H9 (cell line): ENCODE data around the gene SERPINA6. TPM values are rescaled to one million over a fixed set of nuclear protein-coding genes. Genes with fewer than 3 reads are reported as not detected.

Source experiments
- DNase-seq: peaks from one replicate; pipeline ENCODE4 v3.0.0-alpha.2; 2017
- H2AFZ ChIP-seq: one replicate; pipeline ENCODE4 v1.6.1; 2013; ENCODE audit warnings: mild to moderate bottlenecking, low read length, control low read depth, moderate library complexity
- H2AK5ac ChIP-seq: 2 replicates; pipeline ENCODE4 v1.6.1; 2013; ENCODE audit warnings: low read length, control low read depth, mixed read lengths; ENCODE audit not compliant: insufficient read length
- H2BK120ac ChIP-seq: one replicate; pipeline ENCODE4 v1.6.1; 2013; ENCODE audit warnings: low read depth, mild to moderate bottlenecking, low read length, control low read depth, inconsistent platforms; ENCODE audit not compliant: poor library complexity, severe bottlenecking
- H2BK12ac ChIP-seq: 2 replicates; pipeline ENCODE4 v1.6.1; 2013; ENCODE audit warnings: low read length, control low read depth, mixed read lengths, low read depth; ENCODE audit not compliant: insufficient read length
- H2BK15ac ChIP-seq: 2 replicates; pipeline ENCODE4 v1.6.1; 2013; ENCODE audit warnings: low read depth, low read length, control low read depth
- H2BK20ac ChIP-seq: one replicate; pipeline ENCODE4 v1.6.1; 2013; ENCODE audit warnings: low read depth, mild to moderate bottlenecking, low read length, control low read depth, inconsistent platforms; ENCODE audit not compliant: poor library complexity, severe bottlenecking
- H2BK5ac ChIP-seq: 2 replicates; pipeline ENCODE4 v1.6.1; 2013; ENCODE audit warnings: low read length, control low read depth, mixed read lengths; ENCODE audit not compliant: insufficient read length
- H3K14ac ChIP-seq: 2 replicates; pipeline ENCODE4 v1.6.1; 2013; ENCODE audit warnings: low read length, control low read depth; ENCODE audit not compliant: insufficient read depth
- H3K18ac ChIP-seq: 2 replicates; pipeline ENCODE4 v1.6.1; 2013; ENCODE audit warnings: low read depth, mild to moderate bottlenecking, mixed read lengths, low read length, control low read depth; ENCODE audit not compliant: insufficient read length
- H3K23ac ChIP-seq: 2 replicates; pipeline ENCODE4 v1.6.1; 2013; ENCODE audit warnings: low read length, control low read depth, mixed read lengths, low read depth; ENCODE audit not compliant: insufficient read length
- H3K23me2 ChIP-seq: 2 replicates; pipeline ENCODE4 v1.6.1; 2013; ENCODE audit warnings: low read depth, mild to moderate bottlenecking, mixed read lengths, low read length, control low read depth; ENCODE audit not compliant: insufficient read length, poor library complexity, severe bottlenecking
- H3K27ac ChIP-seq: 2 replicates; pipeline ENCODE4 v1.5.1; 2013; ENCODE audit warnings: low read length, control low read depth, mixed read lengths, low read depth; ENCODE audit not compliant: insufficient read length
- H3K27me3 ChIP-seq: 2 replicates; pipeline ENCODE4 v1.6.1; 2013; ENCODE audit warnings: low read length, control low read depth, inconsistent platforms; ENCODE audit not compliant: insufficient read depth
- H3K4ac ChIP-seq: 2 replicates; pipeline ENCODE4 v1.6.1; 2013; ENCODE audit warnings: low read depth, mild to moderate bottlenecking, control low read depth, inconsistent platforms, low read length, moderate library complexity
- H3K4me1 ChIP-seq: 2 replicates; pipeline ENCODE4 v1.6.1; 2013; ENCODE audit warnings: low read length, control low read depth, inconsistent platforms; ENCODE audit not compliant: insufficient read depth
- H3K4me2 ChIP-seq: 2 replicates; pipeline ENCODE4 v1.6.1; 2013; ENCODE audit warnings: low read length, control low read depth, mixed read lengths; ENCODE audit not compliant: insufficient read length, insufficient read depth
- H3K56ac ChIP-seq: 2 replicates; pipeline ENCODE4 v1.6.1; 2013; ENCODE audit warnings: low read depth, mild to moderate bottlenecking, mixed read lengths, low read length, control low read depth; ENCODE audit not compliant: insufficient read length
- H3K79me1 ChIP-seq: 2 replicates; pipeline ENCODE4 v1.6.1; 2013; ENCODE audit warnings: low read depth, mild to moderate bottlenecking, moderate library complexity, low read length, control low read depth, inconsistent platforms; ENCODE audit not compliant: insufficient read depth, poor library complexity, severe bottlenecking
- H3K79me2 ChIP-seq: 2 replicates; pipeline ENCODE4 v1.6.1; 2013; ENCODE audit warnings: low read length, control low read depth, inconsistent platforms; ENCODE audit not compliant: insufficient read depth
- H3K9ac ChIP-seq: 2 replicates; pipeline ENCODE4 v1.6.1; 2013; ENCODE audit warnings: low read length, control low read depth, mixed read lengths; ENCODE audit not compliant: insufficient read length; ENCODE audit errors: extremely low read depth
- H3K9me3 ChIP-seq: one replicate; pipeline ENCODE4 v1.6.1; 2013; ENCODE audit warnings: low read depth, low read length, inconsistent platforms; ENCODE audit not compliant: control insufficient read depth
- H3T11ph ChIP-seq: one replicate; pipeline ENCODE4 v1.6.1; 2013; ENCODE audit warnings: mild to moderate bottlenecking, low read length, control low read depth, inconsistent platforms
- H4K20me1 ChIP-seq: one replicate; pipeline ENCODE4 v1.6.1; 2013; ENCODE audit not compliant: control insufficient read depth, insufficient read length, insufficient read depth
- H4K5ac ChIP-seq: 2 replicates; pipeline ENCODE4 v1.6.1; 2013; ENCODE audit warnings: low read depth, mild to moderate bottlenecking, mixed read lengths, low read length, control low read depth; ENCODE audit not compliant: insufficient read length
- H4K8ac ChIP-seq: replicated peaks from 2 replicates; pipeline ENCODE4 v1.6.1; 2013; ENCODE audit warnings: low read length, control low read depth, mixed read lengths, low read depth; ENCODE audit not compliant: insufficient read length
- H4K91ac ChIP-seq: 2 replicates; pipeline ENCODE4 v1.6.1; 2013; ENCODE audit warnings: low read depth, mild to moderate bottlenecking, moderate library complexity, mixed read lengths, low read length, control low read depth; ENCODE audit not compliant: insufficient read length
- H3K27ac Mint-ChIP-seq, 3 experiments: 2 replicates in 2 of 3; 3 replicates in 1 of 3; pipeline ENCODE4 v1.8.0; 2020 to 2021; ENCODE audit warnings: mixed read lengths in 3 of 3, mild to moderate bottlenecking in 1 of 3, moderate library complexity in 1 of 3
- H3K27me3 Mint-ChIP-seq: 2 replicates; pipeline ENCODE4 v1.8.0; 2021; ENCODE audit warnings: low read depth, mild to moderate bottlenecking, moderate library complexity, mixed read lengths
- H3K36me3 Mint-ChIP-seq, 3 experiments: 2 replicates in 2 of 3; 3 replicates in 1 of 3; pipeline ENCODE4 v1.8.0; 2020 to 2021; ENCODE audit warnings: low read depth in 3 of 3, mixed read lengths in 3 of 3; ENCODE audit not compliant: insufficient read depth in 1 of 3
- H3K4me1 Mint-ChIP-seq, 2 experiments: 2 replicates each; pipeline ENCODE4 v1.8.0; 2020; ENCODE audit warnings: mixed read lengths in 2 of 2
- H3K4me3 Mint-ChIP-seq, 2 experiments: 2 replicates in 1 of 2; 3 replicates in 1 of 2; pipeline ENCODE4 v1.8.0; 2020 to 2021; ENCODE audit warnings: mild to moderate bottlenecking in 2 of 2, mixed read lengths in 2 of 2, moderate library complexity in 1 of 2
- H3K9me3 Mint-ChIP-seq, 2 experiments: 2 replicates in 1 of 2; 3 replicates in 1 of 2; pipeline ENCODE4 v1.8.0; 2020; ENCODE audit warnings: mild to moderate bottlenecking in 2 of 2, mixed read lengths in 2 of 2, moderate library complexity in 1 of 2
- WGBS: extraction: QIAGEN DNeasy Blood & Tissue Kit; methylation state at CpG from one replicate; pipeline ENCODE4 v1.1.7; 2013; ENCODE audit warnings: missing lambda C conversion rate, low lambda C conversion rate, mixed read lengths; ENCODE audit not compliant: insufficient read length; ENCODE audit errors: extremely low coverage; 5-methylcytosine and 5-hydroxymethylcytosine counted together
- total RNA-seq: library from RNA; stranded (reverse); gene quantifications from 2 replicates; pipeline ENCODE4 v1.2.1, GENCODE V29; 2021
- TF ChIP-seq, protein P1 (sequence below): fragments of 200-600 bp; sonication (generic); conservative IDR thresholded peaks from 3 replicates; pipeline ENCODE4 v1.8.0; 2021; ENCODE audit warnings: antibody characterized with exemption, mild to moderate bottlenecking

Gene SERPINA6
- total RNA-seq, 1 experiment from 2014 or later = not detected

GRCh38 chr14:94290197-94290596 is 32.9 kb downstream of the SERPINA6 start:
- no peak overlapping the region for H4K91ac ChIP-seq
- no peak overlapping the region for H3K27ac ChIP-seq
- no peak for DNase-seq
- H4K5ac ChIP-seq = no peak overlapping the region
- H3K23ac ChIP-seq = no peak overlapping the region
- H3K9me3 ChIP-seq = no peaks in the 10 kb centered on the region
- no peaks in the 10 kb centered on the region; the same call in 1 of the 2 replicates for H3K4me1 ChIP-seq
- no peak overlapping the region for H3K4me2 ChIP-seq
- H3K56ac ChIP-seq = no peak overlapping the region
- H2BK20ac ChIP-seq = no peak overlapping the region
- H3K79me2 ChIP-seq = no peaks in the 10 kb centered on the region
- H2BK120ac ChIP-seq = no peak overlapping the region
- no peak overlapping the region for H3K18ac ChIP-seq
- no peaks in the 10 kb centered on the region for H3K9me3 Mint-ChIP-seq
- H3K4me1 Mint-ChIP-seq = peaks cover 2 to 11% of the 10 kb centered on the region in 2 experiments; a peak in 3 of 4 replicates
- no peak overlapping the region for H3K9ac ChIP-seq
- no peaks in the 10 kb centered on the region; the same call in 1 of the 2 replicates for H3K27me3 Mint-ChIP-seq
- no peaks in the 10 kb centered on the region for H4K20me1 ChIP-seq
- H2BK12ac ChIP-seq = no peak overlapping the region
- H3K23me2 ChIP-seq = no peaks in the 10 kb centered on the region
- peak overlapping the region in 2 of 3 experiments; percentile 19 to 28; a peak in 1 of 7 replicates for H3K27ac Mint-ChIP-seq
- no peak overlapping the region for H3K4ac ChIP-seq
- no peaks in the 10 kb centered on the region for H3K27me3 ChIP-seq
- TF ChIP-seq, protein P1, sequence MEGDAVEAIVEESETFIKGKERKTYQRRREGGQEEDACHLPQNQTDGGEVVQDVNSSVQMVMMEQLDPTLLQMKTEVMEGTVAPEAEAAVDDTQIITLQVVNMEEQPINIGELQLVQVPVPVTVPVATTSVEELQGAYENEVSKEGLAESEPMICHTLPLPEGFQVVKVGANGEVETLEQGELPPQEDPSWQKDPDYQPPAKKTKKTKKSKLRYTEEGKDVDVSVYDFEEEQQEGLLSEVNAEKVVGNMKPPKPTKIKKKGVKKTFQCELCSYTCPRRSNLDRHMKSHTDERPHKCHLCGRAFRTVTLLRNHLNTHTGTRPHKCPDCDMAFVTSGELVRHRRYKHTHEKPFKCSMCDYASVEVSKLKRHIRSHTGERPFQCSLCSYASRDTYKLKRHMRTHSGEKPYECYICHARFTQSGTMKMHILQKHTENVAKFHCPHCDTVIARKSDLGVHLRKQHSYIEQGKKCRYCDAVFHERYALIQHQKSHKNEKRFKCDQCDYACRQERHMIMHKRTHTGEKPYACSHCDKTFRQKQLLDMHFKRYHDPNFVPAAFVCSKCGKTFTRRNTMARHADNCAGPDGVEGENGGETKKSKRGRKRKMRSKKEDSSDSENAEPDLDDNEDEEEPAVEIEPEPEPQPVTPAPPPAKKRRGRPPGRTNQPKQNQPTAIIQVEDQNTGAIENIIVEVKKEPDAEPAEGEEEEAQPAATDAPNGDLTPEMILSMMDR = no peak
- no CpG with 5 or more reads among the region's 8 CpGs for WGBS
- H4K8ac ChIP-seq = no peak overlapping the region
- H2AFZ ChIP-seq = no peak overlapping the region
- H3T11ph ChIP-seq = no peak overlapping the region
- H2AK5ac ChIP-seq = no peak overlapping the region
- H3K4me3 Mint-ChIP-seq = no peak overlapping the region
- no peak overlapping the region for H2BK15ac ChIP-seq
- H2BK5ac ChIP-seq = no peak overlapping the region
- H3K14ac ChIP-seq = no peak overlapping the region
- no peaks in the 10 kb centered on the region for H3K36me3 Mint-ChIP-seq
- no peaks in the 10 kb centered on the region for H3K79me1 ChIP-seq
